ENCODE measurements around the gene GP9.

The GP9 gene

DNA sequence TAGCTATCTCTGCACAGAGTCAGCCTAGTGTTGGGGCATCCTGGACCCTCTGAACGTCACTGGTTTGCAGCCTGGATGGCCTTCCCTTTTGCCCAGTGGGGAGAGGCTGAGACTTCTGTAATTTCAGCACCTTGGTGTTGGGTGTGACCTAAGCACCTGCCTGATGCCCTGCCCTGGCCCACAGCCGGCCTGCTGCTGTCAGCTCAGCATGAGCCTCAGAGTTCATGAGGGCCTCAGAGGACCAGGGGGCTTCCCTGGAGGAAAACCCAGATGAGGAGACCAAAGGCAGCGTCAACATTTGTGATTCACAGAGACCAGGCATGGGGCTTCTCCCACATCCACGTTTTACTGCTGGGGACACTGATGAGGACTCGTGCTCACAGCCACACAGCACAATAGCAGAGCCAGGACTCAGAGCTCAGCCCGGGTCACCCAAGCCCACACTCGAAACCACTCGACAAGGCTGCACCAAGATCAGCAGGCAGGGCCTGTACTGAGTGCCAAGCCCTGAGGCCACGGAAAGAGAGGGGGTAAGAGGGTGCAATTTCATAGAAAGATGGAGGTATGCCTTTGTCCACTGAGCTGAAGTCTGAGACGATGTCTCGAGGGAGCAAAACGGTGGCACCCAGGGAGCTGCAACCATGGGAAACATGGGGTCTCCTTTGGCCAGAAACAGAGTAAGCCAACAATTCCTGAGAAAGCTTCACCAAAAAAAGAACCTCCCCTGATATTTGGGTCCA, 9.9 kb upstream of the GP9 start:
- no peak overlapping the region for H3K4me3 ChIP-seq (ENCODE audit: low read length)
- TF ChIP-seq ZNF274 (IDR thresholded peaks at IDR 0.05; ENCODE audit: low read depth, low read length), result no peak

- no peak for TF ChIP-seq ZNF274 (IDR thresholded peaks at IDR 0.05; ENCODE audit: low read depth, low read length)
Observed at GRCh38 chr3:129051871-129052340, 8.7 kb upstream of the GP9 start.

DNA sequence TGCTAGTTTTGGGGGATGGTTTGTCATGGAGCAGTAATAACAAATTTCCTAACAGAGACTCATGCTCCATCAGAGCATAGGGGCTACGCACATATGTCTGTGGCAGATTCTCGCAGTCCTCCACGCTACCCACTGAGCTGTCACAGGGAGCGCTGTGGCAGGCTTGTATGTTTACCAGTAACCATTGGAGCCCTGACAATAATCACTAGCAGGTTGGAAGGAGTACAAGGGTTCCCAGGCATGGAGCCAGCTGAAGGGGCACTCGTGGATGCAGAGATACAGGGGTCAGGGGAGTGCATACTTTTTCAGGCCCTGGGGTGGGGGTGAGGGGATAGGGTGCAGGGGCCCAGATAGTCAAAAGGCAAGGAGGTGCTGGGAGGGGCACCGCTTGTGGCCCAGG, 7.9 kb upstream of the GP9 start:
- no peak overlapping the region for H3K4me3 ChIP-seq (ENCODE audit: low read length)
- no peak for TF ChIP-seq ZNF274 (IDR thresholded peaks at IDR 0.05; ENCODE audit: low read depth, low read length)

More at GRCh38 chr3:129051871-129052340, 8.7 kb upstream of the GP9 start:
- H3K4me3 ChIP-seq (ENCODE audit: low read length), result no peak overlapping the region

DNA sequence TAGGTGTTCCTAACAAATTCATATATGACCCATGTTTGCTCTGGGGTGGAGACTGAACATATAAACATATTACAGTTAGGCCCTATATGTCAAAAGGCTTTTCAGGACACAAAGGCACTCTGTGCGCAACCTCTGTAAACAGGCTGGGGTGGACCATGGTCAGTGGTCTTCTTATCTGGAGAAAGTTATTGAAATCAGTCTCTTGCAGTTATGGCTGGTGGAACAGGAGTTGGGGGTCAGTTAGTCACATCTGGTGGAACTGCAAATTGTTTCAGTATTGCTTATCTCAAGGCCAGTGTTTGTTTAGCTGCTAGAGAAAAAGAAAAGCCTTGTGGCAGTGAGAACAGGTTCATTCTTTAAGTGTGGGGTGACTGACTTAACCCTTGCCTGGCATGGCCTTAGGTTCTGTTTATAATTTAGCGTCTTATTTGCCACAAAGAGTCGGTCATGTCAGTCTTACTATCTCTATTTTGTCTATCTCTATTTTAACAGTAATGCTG, 5.9 kb upstream of the GP9 start:
- TF ChIP-seq ZNF274 (IDR thresholded peaks at IDR 0.05; ENCODE audit: low read depth, low read length), result no peak
- no peak overlapping the region for H3K4me3 ChIP-seq (ENCODE audit: low read length)

GRCh38 chr3:129056451-129057173, 4.0 kb upstream of the GP9 start:
- no peak overlapping the region for H3K4me3 ChIP-seq (ENCODE audit: low read length)
- TF ChIP-seq ZNF274 (IDR thresholded peaks at IDR 0.05; ENCODE audit: low read depth, low read length), result no peak

- no peak for TF ChIP-seq ZNF274 (IDR thresholded peaks at IDR 0.05; ENCODE audit: low read depth, low read length)
- H3K4me3 ChIP-seq (ENCODE audit: low read length), result no peak overlapping the region
Observed at GRCh38 chr3:129057249-129057648, 3.3 kb upstream of the GP9 start.

DNA sequence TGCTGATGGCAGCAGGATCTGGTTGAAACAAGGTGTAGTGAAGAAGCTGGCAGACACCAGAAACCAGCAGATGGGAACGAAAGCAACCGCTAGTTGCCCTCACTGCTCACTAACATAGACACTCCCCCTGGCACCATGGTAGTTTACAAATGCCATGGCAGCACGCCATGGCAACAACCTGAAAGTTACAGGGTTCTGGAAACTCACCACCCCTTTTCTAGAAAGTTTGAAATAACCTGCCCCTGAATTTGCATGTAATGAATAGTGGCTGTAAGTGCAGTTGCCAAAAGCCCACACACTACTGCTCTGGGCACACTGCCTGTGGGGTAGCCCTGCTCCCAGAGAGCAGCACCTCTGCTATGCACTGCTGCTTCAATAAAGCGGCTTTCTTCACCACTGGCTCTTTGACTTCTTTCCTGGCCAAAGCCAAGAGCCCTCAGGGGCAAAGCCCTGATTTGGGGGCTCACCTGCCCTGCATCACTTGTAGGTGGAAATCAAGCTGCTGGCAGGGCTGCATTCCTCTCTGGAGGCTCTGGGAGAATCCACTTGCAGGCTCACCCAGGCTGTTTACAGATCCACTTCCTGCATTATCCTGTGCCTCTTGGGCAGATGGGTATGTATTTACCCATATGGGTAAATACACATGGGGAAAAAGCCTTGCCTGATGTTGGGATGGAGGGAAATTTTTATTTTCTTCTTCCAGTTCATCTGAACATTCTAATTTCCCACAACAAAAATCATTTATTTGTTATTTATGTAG, 2.0 kb upstream of the GP9 start:
- H3K4me3 ChIP-seq (ENCODE audit: low read length), result no peak overlapping the region

GRCh38 chr3:129059311-129059958, 1.1 kb upstream of the GP9 start:
- H3K4me3 ChIP-seq (ENCODE audit: low read length), result no peak overlapping the region
- no peak for TF ChIP-seq ZNF274 (IDR thresholded peaks at IDR 0.05; ENCODE audit: low read depth, low read length)

More for the DNA sequence above, 2.0 kb upstream of the GP9 start:
- no peak for TF ChIP-seq ZNF274 (IDR thresholded peaks at IDR 0.05; ENCODE audit: low read depth, low read length)

DNA sequence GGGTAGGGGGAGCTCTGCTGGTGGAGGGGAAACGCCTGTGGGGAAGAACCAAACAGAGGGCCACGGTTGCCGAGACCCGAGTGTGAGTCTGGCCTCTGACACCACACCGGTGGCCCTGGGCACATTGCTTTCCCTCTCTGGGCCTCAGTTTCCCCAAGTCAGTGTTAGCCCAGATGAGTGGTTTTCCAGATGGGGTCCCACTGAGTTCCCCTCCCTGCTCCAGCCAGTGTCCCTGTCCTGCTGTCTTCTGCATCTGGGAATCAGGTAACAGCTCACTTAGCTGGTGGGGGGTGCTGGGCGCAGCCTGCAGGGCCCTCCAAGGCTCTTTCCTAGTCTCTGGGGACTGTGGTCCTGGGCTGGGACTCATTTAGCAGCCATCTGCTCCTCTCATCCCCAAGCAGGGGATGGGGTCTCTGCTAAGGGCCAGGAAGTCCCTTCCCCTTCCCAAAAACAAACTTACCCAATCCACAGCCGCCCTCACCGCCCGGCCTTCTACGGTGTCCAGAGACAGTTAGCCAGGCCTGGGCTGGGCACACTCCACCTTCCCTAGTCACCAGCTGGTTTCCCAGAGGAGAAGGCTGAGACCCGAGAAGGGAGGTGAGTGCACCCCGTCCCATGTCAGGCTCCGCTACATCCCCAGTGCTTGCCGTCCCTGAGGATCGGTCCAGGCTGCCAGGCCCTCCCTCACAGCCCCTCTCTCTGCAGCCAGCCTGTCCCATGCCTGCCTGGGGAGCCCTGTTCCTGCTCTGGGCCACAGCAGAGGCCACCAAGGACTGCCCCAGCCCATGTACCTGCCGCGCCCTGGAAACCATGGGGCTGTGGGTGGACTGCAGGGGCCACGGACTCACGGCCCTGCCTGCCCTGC, 676 bp downstream of the GP9 start:
- no peak for TF ChIP-seq ZNF274 (IDR thresholded peaks at IDR 0.05; ENCODE audit: low read depth, low read length)
- no peak overlapping the region for H3K4me3 ChIP-seq (ENCODE audit: low read length)

DNA sequence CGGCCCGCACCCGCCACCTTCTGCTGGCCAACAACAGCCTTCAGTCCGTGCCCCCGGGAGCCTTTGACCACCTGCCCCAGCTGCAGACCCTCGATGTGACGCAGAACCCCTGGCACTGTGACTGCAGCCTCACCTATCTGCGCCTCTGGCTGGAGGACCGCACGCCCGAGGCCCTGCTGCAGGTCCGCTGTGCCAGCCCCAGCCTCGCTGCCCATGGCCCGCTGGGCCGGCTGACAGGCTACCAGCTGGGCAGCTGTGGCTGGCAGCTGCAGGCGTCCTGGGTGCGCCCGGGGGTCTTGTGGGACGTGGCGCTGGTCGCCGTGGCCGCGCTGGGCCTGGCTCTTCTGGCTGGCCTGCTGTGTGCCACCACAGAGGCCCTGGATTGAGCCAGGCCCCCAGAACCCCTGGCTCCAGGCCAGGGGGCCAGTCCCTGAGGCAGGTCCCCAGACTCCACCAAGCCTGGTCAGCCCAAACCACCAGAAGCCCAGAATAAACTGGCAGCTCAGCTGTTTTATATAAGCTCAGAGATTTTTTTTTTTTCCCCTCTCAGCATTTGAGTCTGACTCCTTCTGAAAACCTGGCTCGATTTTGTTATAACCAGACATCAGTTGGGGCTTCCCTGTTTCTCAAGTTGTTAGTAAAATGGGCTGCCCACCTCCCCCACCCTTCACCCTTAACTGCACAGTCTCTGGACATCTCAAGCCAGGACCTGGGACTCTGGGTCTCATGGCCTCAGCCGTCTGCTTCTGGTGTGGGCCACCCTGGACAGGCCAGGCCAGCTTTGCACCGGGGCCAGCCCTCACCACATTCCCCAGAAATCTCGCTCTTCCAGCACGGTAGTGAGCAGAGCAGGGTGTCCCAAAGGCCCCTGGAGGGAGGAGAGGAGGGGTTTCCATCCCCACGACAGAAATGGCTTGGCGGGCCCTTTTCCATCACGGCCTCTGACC, 1.6 kb downstream of the GP9 start:
- no peak overlapping the region for H3K4me3 ChIP-seq (ENCODE audit: low read length)
- TF ChIP-seq ZNF274 (IDR thresholded peaks at IDR 0.05; ENCODE audit: low read depth, low read length), result no peak

DNA sequence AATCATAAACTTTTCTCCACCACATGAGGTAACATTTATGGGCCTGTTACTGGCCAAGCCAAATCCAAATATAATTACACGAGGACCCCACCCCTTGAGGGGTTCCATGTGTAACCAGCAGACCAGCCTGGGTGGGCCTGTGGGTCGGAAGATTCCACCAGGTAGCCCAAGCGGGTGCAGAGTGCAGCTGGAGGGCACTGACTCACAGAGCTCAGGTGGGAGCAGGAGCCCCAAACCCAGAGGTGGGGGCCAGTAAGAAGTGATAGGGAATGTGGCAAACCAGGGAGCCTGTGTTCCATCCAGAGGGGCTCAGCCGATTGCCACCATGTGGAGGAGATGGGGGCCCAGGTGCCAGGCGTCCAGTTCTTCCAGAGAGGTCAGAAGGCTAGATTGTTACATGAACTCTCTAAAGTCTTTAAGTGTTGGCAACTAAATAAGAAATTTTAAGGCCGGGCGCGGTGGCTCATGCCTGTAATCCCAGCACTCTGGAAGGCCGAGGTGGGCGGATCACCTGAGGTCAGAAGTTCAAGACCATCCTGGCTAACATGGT, 2.6 kb downstream of the GP9 start:
- no peak for TF ChIP-seq ZNF274 (IDR thresholded peaks at IDR 0.05; ENCODE audit: low read depth, low read length)
- H3K4me3 ChIP-seq (ENCODE audit: low read length), result no peak overlapping the region

Data from GM08714 (cell line).